Activated naive CD8-positive, alpha-beta T cell treated with anti-CD3 and anti-CD28 coated beads, Interleukin-2, amount 10 ng/mL, durations not matched to agents 7 days and 5 days (primary cell): ENCODE measurements around the gene CLASP2. TPM values are rescaled to one million over a fixed set of nuclear protein-coding genes. Genes with fewer than 3 reads are reported as not detected.
A peak's percentile ranks its signal among the peaks of the same experiment; 100 is the strongest.

Experiments
- ATAC-seq: fragments of 150-1000 bp; cut with Tn5 transposase; one replicate; pipeline ENCODE4 v1.10.0; 2021; ENCODE audit warnings: low read depth, moderate library complexity
- POLR2A ChIA-PET: fragments of 350-600 bp; sonication (Branson Sonifier 250); formaldehyde crosslinking; loops from one replicate; lab custom pipeline; 2021; ENCODE audit warnings: antibody characterized with exemption; lab: Charles Lee
- DNase-seq: peaks from one replicate; pipeline ENCODE4 v3.0.0; 2021
- H3K27ac Mint-ChIP-seq: one replicate; pipeline ENCODE4 v1.8.0; 2022; ENCODE audit warnings: mild to moderate bottlenecking, mixed read lengths
- H3K27me3 Mint-ChIP-seq: one replicate; pipeline ENCODE4 v1.8.0; 2022; ENCODE audit warnings: mild to moderate bottlenecking, moderate library complexity, mixed read lengths
- H3K36me3 Mint-ChIP-seq: one replicate; pipeline ENCODE4 v1.8.0; 2021; ENCODE audit warnings: mild to moderate bottlenecking, mixed read lengths
- H3K4me1 Mint-ChIP-seq: one replicate; pipeline ENCODE4 v1.8.0; 2021; ENCODE audit warnings: mixed read lengths
- H3K4me3 Mint-ChIP-seq: one replicate; pipeline ENCODE4 v1.8.0; 2022; ENCODE audit warnings: mild to moderate bottlenecking, moderate library complexity, mixed read lengths
- H3K9me3 Mint-ChIP-seq: one replicate; pipeline ENCODE4 v1.8.0; 2021; ENCODE audit warnings: mixed read lengths
- total RNA-seq, 2 experiments: library from RNA; stranded (reverse); gene quantifications; one replicate each; pipeline ENCODE4 v1.2.3, GENCODE V29; 2021

Gene CLASP2
- total RNA-seq, 2 experiments from 2014 or later = 47.6 to 49.4 TPM

DNA sequence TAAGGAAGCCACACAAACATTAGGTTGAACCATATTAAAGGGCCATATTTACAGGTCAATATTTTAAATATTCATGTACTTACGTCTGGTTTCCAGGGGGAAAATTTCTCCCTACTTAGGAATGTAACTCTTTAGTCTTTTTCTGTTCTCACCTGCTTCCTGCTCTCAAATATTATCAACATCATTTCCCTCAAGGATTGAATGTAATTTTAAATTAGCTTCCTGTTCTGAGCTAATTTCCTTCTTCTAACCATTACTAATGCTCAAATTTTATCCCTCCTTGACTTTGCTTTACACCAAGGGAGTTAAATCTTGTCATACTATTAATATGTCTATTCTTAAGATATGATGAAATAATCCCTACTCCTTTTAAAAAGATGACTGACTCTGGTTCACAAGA, 174.5 kb downstream of the CLASP2 start:
- POLR2A ChIA-PET = no interaction called here
- H3K4me1 Mint-ChIP-seq = no peaks in the 10 kb centered on the region
- no peak overlapping the region for H3K27ac Mint-ChIP-seq
- H3K36me3 Mint-ChIP-seq = peaks cover 15% of the 10 kb centered on the region
- no peak overlapping the region for H3K4me3 Mint-ChIP-seq
- ATAC-seq (no peak), DNase-seq (no peak)
- peaks cover 1% of the 10 kb centered on the region for H3K9me3 Mint-ChIP-seq
- no peaks in the 10 kb centered on the region for H3K27me3 Mint-ChIP-seq

DNA sequence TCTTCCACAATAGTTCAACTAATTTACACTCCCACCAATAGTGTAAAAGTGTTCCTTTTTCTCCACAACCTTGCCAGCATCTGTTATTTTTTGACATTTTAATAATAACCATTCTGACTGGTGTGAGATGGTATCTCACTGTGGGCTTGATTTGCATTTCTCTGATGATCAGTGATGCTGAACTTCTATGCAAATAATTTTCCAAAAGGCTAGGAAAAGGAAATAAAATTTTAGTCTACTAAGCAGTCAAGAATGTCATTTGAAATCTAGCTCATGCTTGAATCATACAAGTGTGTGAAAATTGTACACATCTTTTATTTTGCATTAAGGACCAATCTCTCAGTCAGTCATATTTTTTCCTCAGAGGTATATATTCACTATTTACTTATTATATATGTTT, 176.1 kb downstream of the CLASP2 start:
- no peaks in the 10 kb centered on the region for H3K4me1 Mint-ChIP-seq
- H3K27ac Mint-ChIP-seq = no peak overlapping the region
- DNase-seq (no peak), ATAC-seq (no peak)
- POLR2A ChIA-PET = no interaction called here
- no peaks in the 10 kb centered on the region for H3K9me3 Mint-ChIP-seq
- H3K4me3 Mint-ChIP-seq = no peak overlapping the region
- H3K27me3 Mint-ChIP-seq = no peaks in the 10 kb centered on the region
- H3K36me3 Mint-ChIP-seq = peaks cover 18% of the 10 kb centered on the region

DNA sequence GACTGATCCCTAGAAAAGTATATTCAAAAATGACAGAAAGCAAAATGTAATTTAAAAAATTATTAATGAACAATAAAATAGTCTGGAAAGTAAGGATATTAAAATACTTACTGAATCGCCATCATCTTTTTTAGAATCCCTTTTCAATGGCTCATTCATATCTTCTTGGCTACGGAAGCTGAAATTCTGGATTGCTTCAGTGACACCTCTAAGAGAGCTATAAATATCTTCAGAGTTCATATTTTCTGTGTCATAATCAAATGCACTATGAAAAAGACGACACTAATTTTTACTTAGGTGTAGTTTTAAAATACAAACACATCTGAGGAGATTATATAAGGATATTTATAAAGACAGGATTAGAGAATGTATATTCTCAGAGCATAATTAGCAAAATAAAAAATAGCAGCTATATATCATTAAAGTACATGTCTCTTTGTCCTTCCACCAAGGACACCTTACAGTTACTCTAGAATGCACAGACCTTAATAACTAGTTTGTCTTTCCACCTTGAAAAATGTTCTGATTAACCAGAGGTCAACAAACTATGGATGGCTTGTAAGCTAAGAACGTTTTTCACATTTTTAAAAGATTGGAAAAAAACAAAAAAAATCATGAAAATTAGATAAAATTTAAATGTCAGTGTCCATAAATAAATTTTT, 179.2 kb downstream of the CLASP2 start:
- DNase-seq (no peak), ATAC-seq (no peak)
- POLR2A ChIA-PET = no interaction called here
- Mint-ChIP-seq H3K9me3 (no peaks in the 10 kb centered on the region), H3K36me3 (peaks cover 26% of the 10 kb centered on the region), H3K4me1 (no peaks in the 10 kb centered on the region), H3K4me3 (no peak overlapping the region), H3K27ac (no peak overlapping the region), H3K27me3 (no peaks in the 10 kb centered on the region)

DNA sequence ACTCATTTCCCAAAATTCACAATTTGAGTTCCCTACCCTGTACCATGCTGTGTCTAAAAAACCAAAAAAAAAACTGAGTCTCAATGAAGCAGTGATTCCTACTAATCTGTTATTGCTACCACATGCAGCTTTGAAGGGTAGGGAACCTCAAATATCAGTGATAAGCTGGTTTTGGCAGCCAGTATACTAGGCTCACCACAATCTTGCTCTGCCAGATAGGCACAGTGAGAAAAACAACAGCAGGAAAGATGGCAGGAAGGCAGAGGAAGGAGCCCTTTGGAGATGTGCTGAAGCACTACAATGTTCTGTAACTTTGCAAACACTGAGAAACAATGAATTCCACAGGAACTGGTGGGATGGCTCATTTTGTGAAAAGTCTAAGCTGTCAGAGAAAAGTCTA, 180.9 kb downstream of the CLASP2 start:
- Mint-ChIP-seq H3K36me3 (peaks cover 29% of the 10 kb centered on the region), H3K4me3 (no peak overlapping the region), H3K27me3 (no peaks in the 10 kb centered on the region), H3K4me1 (no peaks in the 10 kb centered on the region), H3K9me3 (no peaks in the 10 kb centered on the region), H3K27ac (peak overlapping the region; percentile 11)
- DNase-seq = no peak
- POLR2A ChIA-PET = no interaction called here
- ATAC-seq = no peak

DNA sequence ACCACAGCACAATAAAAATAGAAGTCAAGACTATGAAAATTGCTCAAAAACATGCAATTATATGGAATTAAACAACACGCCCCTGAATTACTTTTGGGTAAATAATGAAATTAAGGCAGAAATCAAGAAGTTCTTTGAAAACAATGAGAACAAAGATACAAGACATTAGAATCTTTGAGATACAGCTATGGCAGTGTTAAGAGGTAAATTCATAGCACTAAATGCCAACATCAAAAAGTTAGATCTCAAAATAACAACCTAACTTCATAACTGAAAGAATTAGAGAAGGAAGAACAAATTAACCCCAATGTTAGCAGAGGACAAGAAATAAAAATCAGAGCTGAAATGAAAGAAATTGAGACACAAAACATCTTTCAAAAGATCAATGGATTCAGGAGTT, 191.3 kb downstream of the CLASP2 start:
- POLR2A ChIA-PET = no interaction called here
- no peak for DNase-seq
- ATAC-seq = no peak
- Mint-ChIP-seq H3K36me3 (peaks cover 59% of the 10 kb centered on the region), H3K9me3 (peaks cover 25% of the 10 kb centered on the region), H3K4me1 (no peaks in the 10 kb centered on the region), H3K4me3 (no peak overlapping the region), H3K27me3 (no peaks in the 10 kb centered on the region), H3K27ac (no peak overlapping the region)

DNA sequence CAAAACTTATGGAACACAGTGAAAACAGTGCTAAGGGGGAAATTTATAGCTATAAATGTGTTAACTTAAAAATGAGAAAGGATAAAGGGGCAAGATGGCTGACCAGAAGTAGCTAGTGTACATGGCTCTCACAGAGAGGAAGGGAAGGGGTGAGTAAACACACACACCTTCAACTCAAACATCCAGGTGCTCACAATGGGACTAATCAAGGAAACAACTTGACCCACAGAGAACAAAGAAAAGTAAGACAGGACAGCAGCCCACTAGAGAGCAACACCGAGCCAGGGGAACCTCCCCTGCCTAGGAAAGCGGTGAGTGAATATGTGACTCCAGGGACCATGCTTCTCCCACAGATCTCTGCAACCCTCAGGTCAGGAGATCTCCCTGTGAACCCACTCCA, 192.8 kb downstream of the CLASP2 start:
- POLR2A ChIA-PET = no interaction called here

DNA sequence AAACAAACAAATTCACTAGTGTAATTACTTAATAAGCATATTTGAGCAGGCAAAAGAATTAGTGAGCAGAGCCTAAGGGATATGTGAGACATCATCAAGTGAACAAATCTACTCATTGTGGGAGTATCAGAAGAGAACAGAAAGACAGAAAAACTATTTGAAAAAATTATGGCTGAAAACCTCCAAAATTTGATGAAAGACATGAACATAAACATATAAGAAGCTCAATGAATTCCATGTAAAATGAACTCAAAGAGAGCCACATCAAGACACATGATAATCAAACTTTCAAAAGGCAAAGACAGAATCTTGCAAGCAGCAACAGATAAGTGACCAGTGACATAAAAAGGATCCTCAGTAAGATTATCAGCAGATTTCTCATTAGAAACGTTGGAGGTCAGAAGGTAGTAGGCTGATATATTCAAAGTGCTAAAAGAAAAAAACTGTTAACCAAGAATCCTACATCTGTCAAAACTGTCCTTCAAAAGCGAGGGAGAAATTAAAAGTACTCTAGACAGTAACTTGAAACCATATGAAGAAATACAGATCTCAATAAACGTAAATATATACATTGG, 194.9 kb downstream of the CLASP2 start:
- Mint-ChIP-seq H3K9me3 (peaks cover 17% of the 10 kb centered on the region), H3K27me3 (no peaks in the 10 kb centered on the region), H3K4me1 (no peaks in the 10 kb centered on the region), H3K4me3 (no peak overlapping the region), H3K27ac (no peak overlapping the region), H3K36me3 (peaks cover 47% of the 10 kb centered on the region)
- no peak for ATAC-seq
- no peak for DNase-seq
- POLR2A ChIA-PET = no interaction called here

More for the DNA sequence above, 192.8 kb downstream of the CLASP2 start:
- no peak for DNase-seq
- H3K27ac Mint-ChIP-seq = no peak overlapping the region
- no peak for ATAC-seq
- no peak overlapping the region for H3K4me3 Mint-ChIP-seq
- H3K9me3 Mint-ChIP-seq = peaks cover 20% of the 10 kb centered on the region
- H3K27me3 Mint-ChIP-seq = no peaks in the 10 kb centered on the region
- H3K4me1 Mint-ChIP-seq = no peaks in the 10 kb centered on the region
- H3K36me3 Mint-ChIP-seq = peaks cover 51% of the 10 kb centered on the region

DNA sequence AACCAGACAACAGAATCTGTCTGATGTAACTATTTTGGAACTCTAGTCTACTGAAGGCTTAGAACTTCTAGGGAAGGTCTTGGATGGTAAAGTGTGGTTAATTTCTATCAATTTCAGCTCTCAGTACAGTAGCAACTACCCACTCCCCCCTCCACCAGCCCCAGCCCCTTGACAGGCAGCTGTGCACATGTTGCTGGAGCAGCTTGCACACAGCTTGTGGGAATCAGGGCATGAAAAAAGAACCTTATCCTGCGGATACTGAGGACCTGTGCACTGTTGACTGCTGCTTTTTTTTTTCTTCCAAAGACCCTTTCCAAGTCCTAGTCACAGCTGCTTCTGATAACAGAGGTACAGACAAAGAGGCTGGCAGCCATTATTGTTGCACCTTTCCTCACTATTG, 196.3 kb downstream of the CLASP2 start:
- peaks cover 38% of the 10 kb centered on the region for H3K36me3 Mint-ChIP-seq
- POLR2A ChIA-PET = no interaction called here
- DNase-seq = no peak
- no peaks in the 10 kb centered on the region for H3K27me3 Mint-ChIP-seq
- no peak overlapping the region for H3K4me3 Mint-ChIP-seq
- H3K4me1 Mint-ChIP-seq = no peaks in the 10 kb centered on the region
- ATAC-seq = no peak
- peaks cover 9% of the 10 kb centered on the region for H3K9me3 Mint-ChIP-seq
- H3K27ac Mint-ChIP-seq = no peak overlapping the region

DNA sequence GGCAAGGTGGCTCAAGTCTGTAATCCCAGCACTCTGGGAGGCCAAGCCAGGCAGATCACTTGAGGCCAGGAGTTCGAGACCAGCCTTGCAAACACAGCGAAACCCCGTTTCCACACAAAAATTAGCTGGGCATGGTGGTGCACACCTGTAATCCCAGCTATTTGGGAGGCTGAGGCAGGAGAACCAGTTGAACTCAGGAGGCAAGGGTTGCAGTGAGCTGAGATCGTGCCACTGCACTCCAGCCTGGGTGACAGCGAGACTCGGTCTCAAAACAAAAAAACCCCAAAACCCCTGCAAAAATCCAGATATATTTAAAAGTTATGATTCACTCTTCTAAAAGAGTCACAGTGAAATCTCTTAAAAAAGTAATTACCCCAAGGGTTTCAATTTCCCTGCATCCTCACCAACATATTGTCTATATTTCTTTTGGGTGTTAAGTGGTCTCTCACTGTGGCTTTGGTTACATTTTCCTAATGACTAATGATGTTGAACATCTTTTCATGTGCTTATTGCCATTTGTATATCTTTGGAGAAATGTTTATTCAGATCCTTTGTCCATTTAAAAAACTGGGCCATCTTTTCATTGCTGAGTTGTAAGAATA, 204.7 kb downstream of the CLASP2 start:
- H3K36me3 Mint-ChIP-seq = peaks cover 33% of the 10 kb centered on the region
- DNase-seq (no peak), ATAC-seq (no peak)
- H3K4me1 Mint-ChIP-seq = no peaks in the 10 kb centered on the region
- H3K27me3 Mint-ChIP-seq = no peaks in the 10 kb centered on the region
- POLR2A ChIA-PET = no interaction called here
- H3K4me3 Mint-ChIP-seq = no peak overlapping the region
- no peak overlapping the region for H3K27ac Mint-ChIP-seq
- H3K9me3 Mint-ChIP-seq = no peaks in the 10 kb centered on the region

DNA sequence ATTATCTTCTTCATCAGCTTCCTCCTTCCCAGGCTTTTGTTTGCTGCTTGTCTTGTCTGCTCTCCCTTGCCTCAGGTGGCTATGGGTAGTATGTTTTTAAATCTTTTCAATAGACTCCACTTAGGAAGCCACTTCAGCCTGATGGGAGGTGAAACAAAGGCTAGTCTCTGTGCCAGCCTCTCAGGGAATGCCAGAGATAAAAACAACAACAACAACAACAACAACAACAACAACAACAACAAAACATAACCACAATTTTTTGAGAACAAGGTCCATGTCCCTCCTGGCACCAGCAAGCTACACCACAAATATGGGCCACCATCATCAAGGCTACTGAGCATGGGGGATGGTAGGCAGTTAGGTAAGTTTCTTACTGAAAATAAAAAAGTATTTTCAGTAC, 213.0 kb downstream of the CLASP2 start:
- no peaks in the 10 kb centered on the region for H3K27me3 Mint-ChIP-seq
- H3K9me3 Mint-ChIP-seq = peaks cover 2% of the 10 kb centered on the region
- ATAC-seq (no peak), DNase-seq (no peak)
- peaks cover 38% of the 10 kb centered on the region for H3K36me3 Mint-ChIP-seq
- no peak overlapping the region for H3K4me3 Mint-ChIP-seq
- POLR2A ChIA-PET = no interaction called here
- H3K4me1 Mint-ChIP-seq = no peaks in the 10 kb centered on the region
- H3K27ac Mint-ChIP-seq = no peak overlapping the region

DNA sequence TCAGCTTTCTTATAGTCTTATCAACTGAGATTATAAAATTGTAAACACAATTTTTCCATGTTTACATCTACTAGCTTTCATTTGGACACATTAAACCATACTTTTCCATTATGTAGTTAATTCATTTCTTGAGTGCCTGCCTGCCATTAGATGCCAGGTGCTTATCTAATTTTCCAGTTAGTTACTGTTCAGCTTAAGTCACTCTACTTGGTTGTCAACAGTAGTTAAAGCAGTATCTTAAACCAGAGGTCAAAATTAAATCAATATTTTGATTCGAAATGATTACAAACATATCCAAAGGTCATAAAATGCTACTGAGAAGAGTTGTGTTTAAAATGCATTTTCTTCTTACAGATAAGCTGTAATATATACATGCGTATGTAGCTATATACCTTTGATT, 221.6 kb downstream of the CLASP2 start:
- POLR2A ChIA-PET = no interaction called here
- Mint-ChIP-seq H3K27me3 (no peaks in the 10 kb centered on the region), H3K4me1 (no peaks in the 10 kb centered on the region), H3K36me3 (peaks cover 30% of the 10 kb centered on the region), H3K4me3 (no peak overlapping the region), H3K9me3 (peaks cover 2% of the 10 kb centered on the region), H3K27ac (no peak overlapping the region)
- no peak for ATAC-seq
- no peak for DNase-seq

DNA sequence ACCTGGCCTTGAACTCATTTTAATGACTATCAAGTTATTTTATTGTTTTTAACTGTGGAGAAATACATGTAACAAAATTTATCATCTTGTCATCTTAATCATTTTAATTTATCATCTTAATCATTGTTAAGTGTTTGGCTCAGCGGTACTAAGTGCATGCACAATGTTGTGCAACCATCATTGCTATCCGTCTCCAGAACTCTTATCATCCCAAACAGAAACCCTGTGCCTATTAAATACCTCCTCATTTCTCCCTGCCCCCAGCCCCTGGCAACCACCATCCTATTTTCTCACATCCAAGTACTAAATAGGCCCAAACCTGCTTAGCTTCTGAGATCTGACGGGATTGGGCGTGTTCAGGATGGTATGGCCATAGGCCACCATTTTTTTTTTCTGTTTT, 226.3 kb downstream of the CLASP2 start:
- Mint-ChIP-seq H3K36me3 (no peaks in the 10 kb centered on the region), H3K9me3 (peaks cover 1% of the 10 kb centered on the region), H3K27me3 (no peaks in the 10 kb centered on the region), H3K27ac (no peak overlapping the region), H3K4me3 (no peak overlapping the region), H3K4me1 (no peaks in the 10 kb centered on the region)
- DNase-seq (no peak), ATAC-seq (no peak)
- POLR2A ChIA-PET = no interaction called here

DNA sequence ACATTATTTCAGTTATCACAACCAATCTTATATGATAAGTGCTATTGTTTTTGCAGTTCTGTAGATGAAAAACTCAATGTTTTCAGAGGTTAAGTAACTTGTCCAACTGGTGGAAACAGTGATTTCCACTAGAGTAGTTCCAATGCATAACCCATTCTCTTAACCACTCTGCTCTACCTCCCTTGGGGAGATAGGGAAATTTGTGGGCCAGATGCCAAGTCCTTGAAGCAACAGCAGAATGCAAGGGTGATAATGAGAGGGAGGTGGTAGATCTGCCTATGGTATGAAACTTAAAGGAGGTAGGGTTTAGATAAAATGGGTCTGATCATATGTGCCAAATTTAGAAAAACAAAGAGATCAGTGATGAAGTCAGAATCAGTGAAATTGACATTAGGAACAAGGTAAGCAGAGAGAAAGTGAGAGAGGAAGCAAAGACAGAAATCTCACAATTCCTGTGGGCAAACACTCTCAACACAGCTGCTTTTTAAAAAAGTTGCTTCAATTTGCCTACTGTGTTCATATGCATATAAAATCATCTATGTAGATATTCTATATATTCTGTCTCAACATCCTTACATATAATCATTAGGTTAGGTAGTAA, 227.3 kb downstream of the CLASP2 start:
- no peaks in the 10 kb centered on the region for H3K27me3 Mint-ChIP-seq
- no peak overlapping the region for H3K4me3 Mint-ChIP-seq
- no peak overlapping the region for H3K27ac Mint-ChIP-seq
- DNase-seq (no peak), ATAC-seq (no peak)
- no peaks in the 10 kb centered on the region for H3K4me1 Mint-ChIP-seq
- peaks cover 3% of the 10 kb centered on the region for H3K9me3 Mint-ChIP-seq
- POLR2A ChIA-PET = no interaction called here
- no peaks in the 10 kb centered on the region for H3K36me3 Mint-ChIP-seq

DNA sequence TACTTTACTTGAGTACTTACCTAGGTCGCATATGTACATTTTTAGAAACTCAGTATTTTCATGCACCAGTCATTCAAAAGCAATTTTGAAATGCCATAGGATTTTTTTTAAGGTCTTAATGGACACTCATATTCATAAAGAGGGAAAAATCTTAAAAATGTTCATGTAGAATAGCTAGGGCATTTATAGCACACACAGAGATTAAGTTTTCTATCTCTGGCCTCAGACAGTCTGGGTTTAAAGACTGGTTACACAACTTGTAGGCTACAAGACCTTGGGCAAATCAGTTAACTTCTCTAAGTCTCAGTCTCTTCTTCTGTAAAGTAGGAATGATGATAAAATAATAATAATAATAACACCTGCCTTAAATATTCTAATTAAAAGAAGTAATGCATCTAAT, 229.4 kb downstream of the CLASP2 start:
- no peaks in the 10 kb centered on the region for H3K36me3 Mint-ChIP-seq
- POLR2A ChIA-PET = no interaction called here
- no peaks in the 10 kb centered on the region for H3K27me3 Mint-ChIP-seq
- no peak overlapping the region for H3K4me3 Mint-ChIP-seq
- no peak for ATAC-seq
- H3K9me3 Mint-ChIP-seq = peaks cover 3% of the 10 kb centered on the region
- DNase-seq = no peak
- no peaks in the 10 kb centered on the region for H3K4me1 Mint-ChIP-seq
- H3K27ac Mint-ChIP-seq = no peak overlapping the region
